GM18517 (cell line): ENCODE data around the gene TBX18.

Source experiments
- ATAC-seq: cut with Tn5 transposase; IDR thresholded peaks from one replicate; pipeline ENCODE4 v1.9.1; 2021; ENCODE audit warnings: mild to moderate bottlenecking, moderate library complexity; ENCODE audit not compliant: unreplicated experiment

TBX18 gene

GRCh38 chr6:84752118-84752850 is 12.1 kb downstream of the TBX18 start:
- no peak for ATAC-seq

- ATAC-seq, result no peak
Observed at GRCh38 chr6:84749181-84749580, 15.2 kb downstream of the TBX18 start.

- ATAC-seq, result no peak
Observed at GRCh38 chr6:84748376-84748775, 16.0 kb downstream of the TBX18 start.

GRCh38 chr6:84743616-84744015 is 20.8 kb downstream of the TBX18 start:
- no peak for ATAC-seq

GRCh38 chr6:84740385-84740784 is 24.0 kb downstream of the TBX18 start:
- no peak for ATAC-seq

GRCh38 chr6:84739866-84740208 is 24.6 kb downstream of the TBX18 start:
- no peak for ATAC-seq

GRCh38 chr6:84738996-84739865 is 25.2 kb downstream of the TBX18 start:
- ATAC-seq, result no peak

GRCh38 chr6:84733889-84734288 is 30.5 kb downstream of the TBX18 start:
- ATAC-seq, result no peak

GRCh38 chr6:84731901-84732300 is 32.5 kb downstream of the TBX18 start:
- no peak for ATAC-seq

GRCh38 chr6:84731401-84731800 is 33.0 kb downstream of the TBX18 start:
- no peak for ATAC-seq

- no peak for ATAC-seq
Observed at GRCh38 chr6:84728602-84729001, 35.8 kb downstream of the TBX18 start.

- ATAC-seq, result no peak
Observed at GRCh38 chr6:84719152-84719551, 45.2 kb downstream of the TBX18 start.

GRCh38 chr6:84718038-84718955 is 46.1 kb downstream of the TBX18 start:
- no peak for ATAC-seq

GRCh38 chr6:84709121-84709520 is 55.3 kb downstream of the TBX18 start:
- no peak for ATAC-seq

- ATAC-seq, result no peak
Observed at GRCh38 chr6:84707171-84707570, 57.2 kb downstream of the TBX18 start.

- ATAC-seq, result no peak
Observed at GRCh38 chr6:84696166-84696565, 68.2 kb downstream of the TBX18 start.

GRCh38 chr6:84691978-84692623 is 72.3 kb downstream of the TBX18 start:
- no peak for ATAC-seq

- no peak for ATAC-seq
Observed at GRCh38 chr6:84688141-84688873, 76.1 kb downstream of the TBX18 start.

GRCh38 chr6:84687431-84687830 is 77.0 kb downstream of the TBX18 start:
- no peak for ATAC-seq

- ATAC-seq, result no peak
Observed at GRCh38 chr6:84685983-84686584, 78.3 kb downstream of the TBX18 start.
